GM23338 (cell line): Measurements from ENCODE around the gene NHLRC4. TPM values are rescaled to one million over a fixed set of nuclear protein-coding genes. Genes with fewer than 3 reads are reported as not detected.

ENCODE experiments used
- ATAC-seq: fragments of 200-7000 bp; cut with Tn5 transposase; 3 replicates; pipeline ENCODE4 v1.9.1; 2020
- DNase-seq: peaks from one replicate; pipeline ENCODE4 v3.0.0-alpha.2; 2015; ENCODE audit warnings: low spot score
- H2AFZ ChIP-seq: fragments of 200-600 bp; sonication (generic); 2 replicates; pipeline ENCODE4 v1.8.0; 2016; ENCODE audit warnings: antibody characterized with exemption, mild to moderate bottlenecking, moderate library complexity
- H3F3A ChIP-seq: fragments of 200-600 bp; sonication (generic); replicated peaks from 2 replicates; pipeline ENCODE4 v1.8.0; 2017; ENCODE audit warnings: antibody characterized with exemption, mixed run types, low read depth
- H3K27ac ChIP-seq: fragments of 200-600 bp; sonication (generic); 2 replicates; pipeline ENCODE4 v1.6.1; 2016; ENCODE audit warnings: low read depth
- H3K27me3 ChIP-seq: fragments of 200-600 bp; sonication (generic); 2 replicates; pipeline ENCODE4 v1.8.0; 2016; ENCODE audit warnings: mild to moderate bottlenecking, mixed run types, moderate library complexity; ENCODE audit not compliant: insufficient read depth
- H3K36me3 ChIP-seq: fragments of 200-600 bp; sonication (generic); 2 replicates; pipeline ENCODE4 v1.8.0; 2016; ENCODE audit warnings: mild to moderate bottlenecking; ENCODE audit not compliant: insufficient read depth
- H3K4me1 ChIP-seq: fragments of 200-600 bp; sonication (generic); 2 replicates; pipeline ENCODE4 v1.8.0; 2016; ENCODE audit warnings: mild to moderate bottlenecking, moderate library complexity; ENCODE audit not compliant: insufficient read depth
- H3K4me2 ChIP-seq: fragments of 200-600 bp; sonication (generic); 2 replicates; pipeline ENCODE4 v1.7.1; 2017; ENCODE audit warnings: mixed run types
- H3K4me3 ChIP-seq: fragments of 200-600 bp; sonication (generic); 2 replicates; pipeline ENCODE4 v1.6.1; 2016; ENCODE audit warnings: mixed run types
- H3K79me2 ChIP-seq: fragments of 200-600 bp; sonication (generic); replicated peaks from 2 replicates; pipeline ENCODE4 v1.8.0; 2017; ENCODE audit warnings: mild to moderate bottlenecking; ENCODE audit not compliant: insufficient read depth
- H3K9me2 ChIP-seq: fragments of 200-600 bp; sonication (generic); 2 replicates; pipeline ENCODE4 v1.8.0; 2017; ENCODE audit not compliant: insufficient read depth
- H4K20me1 ChIP-seq: fragments of 200-600 bp; sonication (generic); replicated peaks from 2 replicates; pipeline ENCODE4 v1.8.0; 2017; ENCODE audit warnings: mild to moderate bottlenecking; ENCODE audit not compliant: insufficient read depth
- H3K27ac Mint-ChIP-seq: 2 replicates; pipeline ENCODE4 v1.8.0; 2020; ENCODE audit warnings: inconsistent platforms, mild to moderate bottlenecking, moderate library complexity, mixed read lengths
- H3K27me3 Mint-ChIP-seq: 3 replicates; pipeline ENCODE4 v1.8.0; 2022; ENCODE audit warnings: low read depth, mild to moderate bottlenecking, moderate library complexity, mixed read lengths, inconsistent platforms; ENCODE audit not compliant: insufficient read depth, poor library complexity
- H3K36me3 Mint-ChIP-seq: 3 replicates; pipeline ENCODE4 v1.8.0; 2021; ENCODE audit warnings: low read depth, mild to moderate bottlenecking, inconsistent platforms, moderate library complexity, mixed read lengths
- H3K4me1 Mint-ChIP-seq: 3 replicates; pipeline ENCODE4 v1.8.0; 2020; ENCODE audit warnings: mild to moderate bottlenecking, inconsistent platforms, mixed read lengths
- H3K4me3 Mint-ChIP-seq: 3 replicates; pipeline ENCODE4 v1.8.0; 2021; ENCODE audit warnings: moderate library complexity, mild to moderate bottlenecking, inconsistent platforms, mixed read lengths
- H3K9me3 Mint-ChIP-seq: 3 replicates; pipeline ENCODE4 v1.8.0; 2020; ENCODE audit warnings: moderate library complexity, mild to moderate bottlenecking, inconsistent platforms, mixed read lengths
- ETS1 ChIP-seq: IDR thresholded peaks from 2 replicates; pipeline ENCODE4 v1.6.1; 2016; ENCODE audit warnings: antibody characterized with exemption
- JUNB ChIP-seq: IDR thresholded peaks from one replicate; pipeline ENCODE4 v1.6.1; 2016; ENCODE audit warnings: antibody characterized with exemption; ENCODE audit not compliant: unreplicated experiment
- ZNF331 ChIP-seq: fragments of 250-450 bp; sonication (Bioruptor Pico); IDR thresholded peaks from 2 replicates; pipeline ENCODE4 v1.5.0; 2020; ENCODE audit warnings: low read depth, mild to moderate bottlenecking, moderate library complexity
- polyA plus RNA-seq: library from polyadenylated mRNA; unstranded; fragments of >200 nt; fragmentation: Nextera tagmentation; extraction: Ambion mirVana; gene quantifications from 2 replicates; pipeline ENCODE4 v1.2.1, GENCODE V29; 2016
- total RNA-seq: library from RNA; depleted of rRNA; stranded (reverse); fragments of >200 nt; shearing (Covaris generic); gene quantifications from 2 replicates; pipeline ENCODE4 v1.2.3, GENCODE V29; 2014
- TF ChIP-seq, protein P1 (sequence below): fragments of 250-450 bp; sonication (Bioruptor Pico); IDR thresholded peaks from 2 replicates; pipeline ENCODE4 v1.5.0; 2020; ENCODE audit warnings: mild to moderate bottlenecking, moderate library complexity

Gene NHLRC4
- total and polyA plus RNA-seq, 2 experiments from 2014 or later: 0.47 to 0.80 TPM

GRCh38 chr16:552171-552570 lies 14.6 kb upstream of the NHLRC4 start:
- peaks cover 3% of the 10 kb centered on the region; the same call in 1 of the 3 replicates for H3K36me3 Mint-ChIP-seq
- no peak overlapping the region for H3K4me2 ChIP-seq
- no peaks in the 10 kb centered on the region for H3K4me1 ChIP-seq
- ATAC-seq (no peak), DNase-seq (no peak)
- H3K9me3 Mint-ChIP-seq: no peaks in the 10 kb centered on the region
- peaks cover 2% of the 10 kb centered on the region for H3K27me3 Mint-ChIP-seq
- no peak overlapping the region for H3K4me3 ChIP-seq
- H3K27ac ChIP-seq: no peak overlapping the region
- no peak overlapping the region for H3K4me3 Mint-ChIP-seq
- no peaks in the 10 kb centered on the region; the same call in 1 of the 2 replicates for H4K20me1 ChIP-seq
- H3K79me2 ChIP-seq: no peaks in the 10 kb centered on the region
- TF ChIP-seq, protein P1, sequence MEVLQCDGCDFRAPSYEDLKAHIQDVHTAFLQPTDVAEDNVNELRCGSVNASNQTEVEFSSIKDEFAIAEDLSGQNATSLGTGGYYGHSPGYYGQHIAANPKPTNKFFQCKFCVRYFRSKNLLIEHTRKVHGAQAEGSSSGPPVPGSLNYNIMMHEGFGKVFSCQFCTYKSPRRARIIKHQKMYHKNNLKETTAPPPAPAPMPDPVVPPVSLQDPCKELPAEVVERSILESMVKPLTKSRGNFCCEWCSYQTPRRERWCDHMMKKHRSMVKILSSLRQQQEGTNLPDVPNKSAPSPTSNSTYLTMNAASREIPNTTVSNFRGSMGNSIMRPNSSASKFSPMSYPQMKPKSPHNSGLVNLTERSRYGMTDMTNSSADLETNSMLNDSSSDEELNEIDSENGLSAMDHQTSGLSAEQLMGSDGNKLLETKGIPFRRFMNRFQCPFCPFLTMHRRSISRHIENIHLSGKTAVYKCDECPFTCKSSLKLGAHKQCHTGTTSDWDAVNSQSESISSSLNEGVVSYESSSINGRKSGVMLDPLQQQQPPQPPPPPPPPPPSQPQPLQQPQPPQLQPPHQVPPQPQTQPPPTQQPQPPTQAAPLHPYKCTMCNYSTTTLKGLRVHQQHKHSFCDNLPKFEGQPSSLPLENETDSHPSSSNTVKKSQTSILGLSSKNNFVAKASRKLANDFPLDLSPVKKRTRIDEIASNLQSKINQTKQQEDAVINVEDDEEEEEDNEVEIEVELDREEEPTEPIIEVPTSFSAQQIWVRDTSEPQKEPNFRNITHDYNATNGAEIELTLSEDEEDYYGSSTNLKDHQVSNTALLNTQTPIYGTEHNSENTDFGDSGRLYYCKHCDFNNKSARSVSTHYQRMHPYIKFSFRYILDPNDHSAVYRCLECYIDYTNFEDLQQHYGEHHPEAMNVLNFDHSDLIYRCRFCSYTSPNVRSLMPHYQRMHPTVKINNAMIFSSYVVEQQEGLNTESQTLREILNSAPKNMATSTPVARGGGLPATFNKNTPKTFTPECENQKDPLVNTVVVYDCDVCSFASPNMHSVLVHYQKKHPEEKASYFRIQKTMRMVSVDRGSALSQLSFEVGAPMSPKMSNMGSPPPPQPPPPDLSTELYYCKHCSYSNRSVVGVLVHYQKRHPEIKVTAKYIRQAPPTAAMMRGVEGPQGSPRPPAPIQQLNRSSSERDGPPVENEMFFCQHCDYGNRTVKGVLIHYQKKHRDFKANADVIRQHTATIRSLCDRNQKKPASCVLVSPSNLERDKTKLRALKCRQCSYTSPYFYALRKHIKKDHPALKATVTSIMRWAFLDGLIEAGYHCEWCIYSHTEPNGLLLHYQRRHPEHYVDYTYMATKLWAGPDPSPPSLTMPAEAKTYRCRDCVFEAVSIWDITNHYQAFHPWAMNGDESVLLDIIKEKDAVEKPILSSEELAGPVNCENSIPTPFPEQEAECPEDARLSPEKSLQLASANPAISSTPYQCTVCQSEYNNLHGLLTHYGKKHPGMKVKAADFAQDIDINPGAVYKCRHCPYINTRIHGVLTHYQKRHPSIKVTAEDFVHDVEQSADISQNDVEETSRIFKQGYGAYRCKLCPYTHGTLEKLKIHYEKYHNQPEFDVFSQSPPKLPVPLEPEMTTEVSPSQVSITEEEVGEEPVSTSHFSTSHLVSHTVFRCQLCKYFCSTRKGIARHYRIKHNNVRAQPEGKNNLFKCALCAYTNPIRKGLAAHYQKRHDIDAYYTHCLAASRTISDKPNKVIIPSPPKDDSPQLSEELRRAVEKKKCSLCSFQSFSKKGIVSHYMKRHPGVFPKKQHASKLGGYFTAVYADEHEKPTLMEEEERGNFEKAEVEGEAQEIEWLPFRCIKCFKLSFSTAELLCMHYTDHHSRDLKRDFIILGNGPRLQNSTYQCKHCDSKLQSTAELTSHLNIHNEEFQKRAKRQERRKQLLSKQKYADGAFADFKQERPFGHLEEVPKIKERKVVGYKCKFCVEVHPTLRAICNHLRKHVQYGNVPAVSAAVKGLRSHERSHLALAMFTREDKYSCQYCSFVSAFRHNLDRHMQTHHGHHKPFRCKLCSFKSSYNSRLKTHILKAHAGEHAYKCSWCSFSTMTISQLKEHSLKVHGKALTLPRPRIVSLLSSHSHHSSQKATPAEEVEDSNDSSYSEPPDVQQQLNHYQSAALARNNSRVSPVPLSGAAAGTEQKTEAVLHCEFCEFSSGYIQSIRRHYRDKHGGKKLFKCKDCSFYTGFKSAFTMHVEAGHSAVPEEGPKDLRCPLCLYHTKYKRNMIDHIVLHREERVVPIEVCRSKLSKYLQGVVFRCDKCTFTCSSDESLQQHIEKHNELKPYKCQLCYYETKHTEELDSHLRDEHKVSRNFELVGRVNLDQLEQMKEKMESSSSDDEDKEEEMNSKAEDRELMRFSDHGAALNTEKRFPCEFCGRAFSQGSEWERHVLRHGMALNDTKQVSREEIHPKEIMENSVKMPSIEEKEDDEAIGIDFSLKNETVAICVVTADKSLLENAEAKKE (CRISPR knock-in tag): no peak
- no peak for TF ChIP-seq ETS1
- no peak for TF ChIP-seq JUNB
- no peak for TF ChIP-seq ZNF331 (CRISPR knock-in tag)
- no peaks in the 10 kb centered on the region for H3K27me3 ChIP-seq
- no peaks in the 10 kb centered on the region for H3K36me3 ChIP-seq
- H3K4me1 Mint-ChIP-seq: no peaks in the 10 kb centered on the region
- H3K9me2 ChIP-seq: no peaks in the 10 kb centered on the region
- no peak overlapping the region for H3K27ac Mint-ChIP-seq
- 0 out of 2 replicates have a peak, but pooled peaks cover 6% of the 10 kb centered on the region for H3F3A ChIP-seq
- no peak overlapping the region for H2AFZ ChIP-seq
